Mesothelial cell of epicardium (in vitro differentiated cells): ENCODE results near the gene FBXO44. TPM values are rescaled to one million over a fixed set of nuclear protein-coding genes. Genes with fewer than 3 reads are reported as not detected.

Experiments
- DNase-seq, 2 experiments: peaks; one replicate each; pipeline ENCODE4 v3.0.0; 2021; ENCODE audit warnings: low spot score in 2 of 2; ENCODE audit not compliant: unreplicated experiment in 2 of 2
- H3K27ac Mint-ChIP-seq: 2 replicates; pipeline ENCODE4 v1.8.0; 2021; ENCODE audit warnings: mixed read lengths
- H3K27me3 Mint-ChIP-seq: 2 replicates; pipeline ENCODE4 v1.8.0; 2021; ENCODE audit warnings: low read depth, mixed read lengths
- H3K36me3 Mint-ChIP-seq: 2 replicates; pipeline ENCODE4 v1.8.0; 2021; ENCODE audit warnings: mixed read lengths
- H3K4me1 Mint-ChIP-seq: 2 replicates; pipeline ENCODE4 v1.8.0; 2021; ENCODE audit warnings: mixed read lengths
- H3K4me3 Mint-ChIP-seq: 2 replicates; pipeline ENCODE4 v1.8.0; 2021; ENCODE audit warnings: mild to moderate bottlenecking, moderate library complexity, mixed read lengths
- H3K9me3 Mint-ChIP-seq: 2 replicates; pipeline ENCODE4 v1.8.0; 2021; ENCODE audit warnings: mixed read lengths
- total RNA-seq: library from RNA; stranded (reverse); gene quantifications from 3 replicates; pipeline ENCODE4 v1.2.1, GENCODE V29; 2021
- TF ChIP-seq, protein P1 (sequence below): fragments of 200-600 bp; sonication (generic); IDR thresholded peaks from one replicate; pipeline ENCODE4 v1.5.0; 2021; ENCODE audit warnings: antibody characterized with exemption; ENCODE audit not compliant: unreplicated experiment

Gene FBXO44
- total RNA-seq, 1 donor from 2014 or later = 39.4 TPM

DNA sequence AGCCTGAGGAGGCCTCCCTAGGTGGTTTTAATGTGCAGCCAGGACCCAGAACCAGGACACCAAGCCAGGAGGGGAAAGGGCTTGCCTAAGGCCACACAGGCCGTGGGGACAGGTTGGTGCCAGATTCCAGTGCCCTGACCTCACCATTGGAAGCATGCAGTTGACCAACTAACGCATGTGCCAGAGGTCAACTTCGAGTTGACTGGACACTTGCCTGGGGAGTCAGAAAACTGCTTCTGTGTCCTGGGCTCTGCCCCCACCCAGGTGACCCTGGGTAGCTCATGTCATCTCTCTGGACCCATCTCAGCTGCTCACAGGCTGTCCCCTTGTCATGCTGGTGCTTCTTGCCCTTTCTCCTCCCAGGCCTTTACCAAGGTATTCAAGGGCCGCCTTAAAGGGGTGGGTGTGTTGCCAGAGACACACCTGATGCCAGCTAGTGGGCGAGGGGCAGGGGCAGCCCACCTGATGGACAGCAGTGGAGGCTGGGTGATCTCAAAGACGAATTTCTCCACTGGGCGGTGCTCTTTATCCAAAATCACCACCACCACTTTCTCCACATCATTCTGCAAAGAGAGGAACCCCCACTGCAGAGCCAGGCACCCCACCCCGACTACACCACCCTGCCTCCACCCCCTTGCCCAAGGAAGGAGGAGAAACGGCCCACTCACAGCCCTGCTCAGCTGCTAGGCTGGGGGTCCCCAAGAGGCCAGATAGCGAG, 21.9 kb downstream of the FBXO44 start:
- Mint-ChIP-seq H3K4me3 (no peak overlapping the region), H3K36me3 (peaks cover 4% of the 10 kb centered on the region), H3K27ac (no peak overlapping the region), H3K27me3 (no peaks in the 10 kb centered on the region), H3K9me3 (no peaks in the 10 kb centered on the region), H3K4me1 (peaks cover 3% of the 10 kb centered on the region)
- TF ChIP-seq, protein P1, sequence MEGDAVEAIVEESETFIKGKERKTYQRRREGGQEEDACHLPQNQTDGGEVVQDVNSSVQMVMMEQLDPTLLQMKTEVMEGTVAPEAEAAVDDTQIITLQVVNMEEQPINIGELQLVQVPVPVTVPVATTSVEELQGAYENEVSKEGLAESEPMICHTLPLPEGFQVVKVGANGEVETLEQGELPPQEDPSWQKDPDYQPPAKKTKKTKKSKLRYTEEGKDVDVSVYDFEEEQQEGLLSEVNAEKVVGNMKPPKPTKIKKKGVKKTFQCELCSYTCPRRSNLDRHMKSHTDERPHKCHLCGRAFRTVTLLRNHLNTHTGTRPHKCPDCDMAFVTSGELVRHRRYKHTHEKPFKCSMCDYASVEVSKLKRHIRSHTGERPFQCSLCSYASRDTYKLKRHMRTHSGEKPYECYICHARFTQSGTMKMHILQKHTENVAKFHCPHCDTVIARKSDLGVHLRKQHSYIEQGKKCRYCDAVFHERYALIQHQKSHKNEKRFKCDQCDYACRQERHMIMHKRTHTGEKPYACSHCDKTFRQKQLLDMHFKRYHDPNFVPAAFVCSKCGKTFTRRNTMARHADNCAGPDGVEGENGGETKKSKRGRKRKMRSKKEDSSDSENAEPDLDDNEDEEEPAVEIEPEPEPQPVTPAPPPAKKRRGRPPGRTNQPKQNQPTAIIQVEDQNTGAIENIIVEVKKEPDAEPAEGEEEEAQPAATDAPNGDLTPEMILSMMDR = no peak
- DNase-seq = no peak

- Mint-ChIP-seq H3K27ac (no peak overlapping the region), H3K36me3 (peaks cover 3% of the 10 kb centered on the region), H3K27me3 (no peaks in the 10 kb centered on the region), H3K9me3 (no peaks in the 10 kb centered on the region), H3K4me3 (no peak overlapping the region), H3K4me1 (peaks cover 11% of the 10 kb centered on the region)
- DNase-seq = no peak
- TF ChIP-seq, protein P1 = no peak
Measured at GRCh38 chr1:11678442-11678841, 23.8 kb downstream of the FBXO44 start.

DNA sequence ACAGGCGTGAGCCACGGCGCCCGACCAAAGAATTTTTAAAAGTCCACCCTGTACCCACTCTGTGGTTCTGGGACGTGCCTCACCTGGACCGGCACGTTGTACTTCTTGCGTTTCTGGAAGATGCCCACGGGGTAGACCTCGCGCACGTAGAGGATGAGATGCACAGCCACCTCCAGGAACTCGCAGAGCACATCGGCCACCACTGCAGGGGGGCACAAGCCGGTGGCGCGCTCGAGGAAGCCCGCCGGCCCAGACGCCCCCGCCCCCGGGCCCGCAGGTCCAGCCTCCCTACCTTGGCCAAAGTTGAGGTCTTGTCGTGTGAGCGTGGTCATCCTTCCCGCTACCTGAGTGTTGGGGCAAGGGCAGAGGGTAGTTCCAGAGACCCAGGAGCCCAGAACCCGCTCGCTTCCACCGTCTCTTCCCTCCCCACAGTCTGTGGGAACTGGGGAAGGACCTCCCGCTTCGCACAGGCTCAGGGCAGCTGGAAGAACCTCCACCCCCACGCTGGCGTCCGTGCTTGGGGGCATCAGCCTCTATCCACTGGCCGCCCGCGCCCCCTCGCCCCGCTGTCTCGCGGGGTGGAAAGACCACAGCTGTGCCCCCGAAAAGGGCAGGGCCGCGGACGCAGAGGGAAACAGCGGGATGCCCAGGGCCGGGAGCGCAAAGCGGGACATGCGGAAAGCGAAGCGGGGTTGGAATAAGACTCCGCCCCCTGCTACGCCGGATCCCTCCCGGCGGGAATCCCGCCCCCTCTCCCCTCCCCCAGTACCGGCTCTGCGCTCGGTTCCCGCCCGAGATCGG, 25.8 kb downstream of the FBXO44 start:
- Mint-ChIP-seq H3K27me3 (no peaks in the 10 kb centered on the region), H3K9me3 (no peaks in the 10 kb centered on the region), H3K27ac (peak overlapping the region; percentile 39), H3K4me3 (peak overlapping the region; percentile 81), H3K36me3 (peaks cover 2% of the 10 kb centered on the region), H3K4me1 (peaks cover 19% of the 10 kb centered on the region)
- TF ChIP-seq, protein P1 = no peak
- no peak for DNase-seq

DNA sequence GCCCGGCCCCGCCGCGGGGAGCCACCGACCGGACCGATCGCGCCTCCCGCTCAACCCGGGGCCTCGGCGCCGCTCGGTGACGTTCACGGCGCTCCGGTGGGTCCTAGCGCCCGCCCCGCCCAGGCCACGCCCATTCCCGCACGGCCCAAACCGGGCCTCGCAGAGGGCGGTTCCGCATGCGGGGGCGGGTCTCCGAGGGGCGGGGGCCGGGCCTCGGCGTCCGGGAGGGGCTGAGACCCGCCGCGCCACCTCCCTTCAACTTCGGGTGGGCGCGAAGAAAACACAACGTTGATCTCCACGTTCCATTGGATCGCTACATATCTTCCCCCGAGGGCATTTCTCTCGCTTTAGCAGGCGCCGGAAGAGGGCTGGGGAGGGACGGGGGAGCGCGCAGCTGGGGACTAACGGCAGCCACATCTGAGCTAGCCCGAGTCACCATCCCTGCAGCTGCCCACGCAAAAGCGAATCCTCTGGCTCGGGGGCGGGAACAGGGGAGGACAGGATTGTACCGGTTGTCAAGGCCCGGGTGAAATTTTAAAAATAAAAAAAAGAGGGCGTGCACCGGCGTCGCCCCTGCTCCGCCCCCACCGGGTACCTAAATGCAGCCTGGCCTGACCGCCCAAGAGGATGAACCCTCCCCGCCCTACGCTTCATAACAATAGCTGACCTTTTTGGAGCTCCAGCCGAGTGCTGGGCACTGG, 26.5 kb downstream of the FBXO44 start, which contains the start of gene MAD2L2:
MAD2L2 (minus strand) TSS at position 78 of the 701 bp plus-strand sequence. CDS start 547 bp downstream, outside the sequence.
- no peaks in the 10 kb centered on the region for H3K27me3 Mint-ChIP-seq
- DNase-seq = peak; percentile 73 to 80
- H3K4me1 Mint-ChIP-seq = peaks cover 19% of the 10 kb centered on the region

DNA sequence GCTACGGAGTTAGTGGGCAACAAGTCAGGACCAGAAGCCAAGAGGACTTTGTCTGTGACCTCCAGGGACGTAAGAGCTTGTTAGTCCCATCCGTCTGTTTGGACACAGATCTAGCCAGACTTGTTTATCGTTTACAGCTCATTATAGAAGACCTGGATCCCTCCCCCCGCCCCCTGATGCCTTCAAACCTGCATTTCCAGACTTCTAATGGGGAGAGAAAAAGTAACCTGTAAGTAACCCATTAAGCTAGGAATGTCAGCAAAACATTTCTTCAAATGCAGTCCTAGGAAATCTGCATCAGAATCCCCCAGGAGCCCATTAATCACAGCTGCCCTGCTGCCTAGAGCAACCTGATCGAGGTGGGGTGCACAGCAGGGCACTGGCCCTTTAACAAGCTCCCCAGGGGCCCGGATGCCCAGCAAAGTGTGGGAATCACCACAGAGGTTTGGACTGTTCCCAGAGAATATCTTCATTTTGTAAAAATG, 27.7 kb downstream of the FBXO44 start:
- Mint-ChIP-seq H3K4me1 (peaks cover 19% of the 10 kb centered on the region), H3K4me3 (peak overlapping the region; percentile 52)

More for the DNA sequence above, 26.5 kb downstream of the FBXO44 start, which contains the start of gene MAD2L2:
- Mint-ChIP-seq H3K9me3 (no peaks in the 10 kb centered on the region), H3K4me3 (peak within 1 kb of the TSS; percentile 89), H3K27ac (peak within 1 kb of the TSS; percentile 81), H3K36me3 (peaks cover 2% of the 10 kb centered on the region)
- TF ChIP-seq, protein P1 = no peak

More for the DNA sequence above, 27.7 kb downstream of the FBXO44 start:
- Mint-ChIP-seq H3K36me3 (peaks cover 2% of the 10 kb centered on the region), H3K27ac (no peak overlapping the region), H3K9me3 (no peaks in the 10 kb centered on the region), H3K27me3 (no peaks in the 10 kb centered on the region)
- TF ChIP-seq, protein P1 = no peak
- no peak for DNase-seq
